ENCODE data around the gene SRMS.
A peak's percentile ranks its signal among the peaks of the same experiment; 100 is the strongest.

SRMS gene

GRCh38 chr20:63496596-63497120 lies 50.9 kb downstream of the SRMS start:
- Histone ChIP-seq H3K9ac (ENCODE audit: low read depth, low read length, poor library complexity, severe bottlenecking) (no peak overlapping the region), H3K4me2 (ENCODE audit: low read depth, low read length, poor library complexity, severe bottlenecking) (peak overlapping the region; percentile 64), H3K4me1 (ENCODE audit: insufficient read depth, low read length, poor library complexity, severe bottlenecking) (no peaks in the 10 kb centered on the region), H3K4me3 (ENCODE audit: low read length, poor library complexity, severe bottlenecking) (peak overlapping the region; percentile 58), H3K36me3 (ENCODE audit: insufficient read depth, low read length) (no peaks in the 10 kb centered on the region), H3K9me3 (ENCODE audit: insufficient read depth, low read depth, low read length) (no peaks in the 10 kb centered on the region), H2AFZ (ENCODE audit: low read length) (peak overlapping the region; percentile 64), H4K20me1 (ENCODE audit: insufficient read depth, low read length, poor library complexity, severe bottlenecking) (no peaks in the 10 kb centered on the region), H3F3A (ENCODE audit: low read depth) (no peaks in the 10 kb centered on the region), H3K9me2 (replicated peaks; ENCODE audit: low read depth, low read length) (no peaks in the 10 kb centered on the region), H3K27me3 (ENCODE audit: insufficient read depth, low read length, poor library complexity, severe bottlenecking) (no peaks in the 10 kb centered on the region), H3K79me2 (ENCODE audit: insufficient read depth, low read length) (no peaks in the 10 kb centered on the region)
- TF ChIP-seq EZH2phosphoT487 (IDR thresholded peaks at IDR 0.05; ENCODE audit: borderline replicate concordance) (no peak), CTCF (conservative IDR thresholded peaks at IDR 0.05; ENCODE audit: low read length) (no peak)

GRCh38 chr20:63495741-63496595 lies 51.6 kb downstream of the SRMS start:
- Histone ChIP-seq H2AFZ (ENCODE audit: low read length) (peak overlapping the region; percentile 64), H3K27me3 (ENCODE audit: insufficient read depth, low read length, poor library complexity, severe bottlenecking) (no peaks in the 10 kb centered on the region), H3K79me2 (ENCODE audit: insufficient read depth, low read length) (no peaks in the 10 kb centered on the region), H3F3A (ENCODE audit: low read depth) (no peaks in the 10 kb centered on the region), H3K9ac (ENCODE audit: low read depth, low read length, poor library complexity, severe bottlenecking) (no peak overlapping the region), H3K4me1 (ENCODE audit: insufficient read depth, low read length, poor library complexity, severe bottlenecking) (no peaks in the 10 kb centered on the region), H4K20me1 (ENCODE audit: insufficient read depth, low read length, poor library complexity, severe bottlenecking) (no peaks in the 10 kb centered on the region), H3K9me3 (ENCODE audit: insufficient read depth, low read depth, low read length) (no peaks in the 10 kb centered on the region), H3K36me3 (ENCODE audit: insufficient read depth, low read length) (no peaks in the 10 kb centered on the region), H3K9me2 (replicated peaks; ENCODE audit: low read depth, low read length) (no peaks in the 10 kb centered on the region), H3K4me3 (ENCODE audit: low read length, poor library complexity, severe bottlenecking) (peak overlapping the region; percentile 58), H3K4me2 (ENCODE audit: low read depth, low read length, poor library complexity, severe bottlenecking) (peak overlapping the region; percentile 64)
- TF ChIP-seq EZH2phosphoT487 (IDR thresholded peaks at IDR 0.05; ENCODE audit: borderline replicate concordance) (no peak), CTCF (conservative IDR thresholded peaks at IDR 0.05; ENCODE audit: low read length) (peak; percentile 91)

DNA sequence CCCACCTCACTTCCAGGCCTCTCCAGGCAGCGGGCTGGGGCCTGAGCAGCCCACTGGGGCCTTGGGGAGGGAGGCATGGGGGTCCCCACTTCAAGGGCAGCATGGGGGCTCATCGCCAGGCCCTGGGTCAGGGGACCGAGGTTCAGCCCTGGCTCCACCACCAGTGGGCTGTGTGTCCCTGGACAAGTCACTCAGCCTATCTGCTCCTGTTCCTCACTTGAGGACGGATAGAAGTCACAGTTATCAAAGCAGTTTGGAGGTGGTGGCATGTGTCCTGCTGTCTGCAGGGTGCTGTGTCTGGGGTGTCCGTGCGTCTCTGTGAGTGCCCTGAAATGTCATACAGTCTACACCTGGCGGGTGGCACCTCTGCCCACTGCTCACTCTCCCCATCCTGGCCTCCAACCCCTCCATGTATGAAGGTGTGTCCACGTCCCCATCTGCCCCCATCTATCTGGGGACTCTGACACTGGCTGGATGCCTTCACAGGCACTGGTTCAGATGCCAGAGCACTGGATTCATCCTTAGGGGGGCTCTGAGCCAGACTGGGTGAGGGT lies 52.3 kb downstream of the SRMS start:
- Histone ChIP-seq H3K79me2 (ENCODE audit: insufficient read depth, low read length) (no peaks in the 10 kb centered on the region), H3K9ac (ENCODE audit: low read depth, low read length, poor library complexity, severe bottlenecking) (no peak overlapping the region), H3K4me1 (ENCODE audit: insufficient read depth, low read length, poor library complexity, severe bottlenecking) (no peaks in the 10 kb centered on the region), H3F3A (ENCODE audit: low read depth) (no peaks in the 10 kb centered on the region), H3K27me3 (ENCODE audit: insufficient read depth, low read length, poor library complexity, severe bottlenecking) (no peaks in the 10 kb centered on the region), H4K20me1 (ENCODE audit: insufficient read depth, low read length, poor library complexity, severe bottlenecking) (no peaks in the 10 kb centered on the region), H3K9me2 (replicated peaks; ENCODE audit: low read depth, low read length) (no peaks in the 10 kb centered on the region), H3K9me3 (ENCODE audit: insufficient read depth, low read depth, low read length) (no peaks in the 10 kb centered on the region), H3K4me2 (ENCODE audit: low read depth, low read length, poor library complexity, severe bottlenecking) (no peak overlapping the region), H3K36me3 (ENCODE audit: insufficient read depth, low read length) (no peaks in the 10 kb centered on the region), H3K4me3 (ENCODE audit: low read length, poor library complexity, severe bottlenecking) (no peak overlapping the region), H2AFZ (ENCODE audit: low read length) (no peak overlapping the region)
- TF ChIP-seq CTCF (conservative IDR thresholded peaks at IDR 0.05; ENCODE audit: low read length), result no peak
- no peak for TF ChIP-seq EZH2phosphoT487 (IDR thresholded peaks at IDR 0.05; ENCODE audit: borderline replicate concordance)

Measured in Loucy (cell line).